ENCODE data around the gene SLC39A11. TPM values are rescaled to one million over a fixed set of nuclear protein-coding genes. Genes with fewer than 3 reads are reported as not detected.

Gene SLC39A11
- total and polyA plus RNA-seq, 4 donors: 18.9 to 44.9 (median 28.2) TPM

- WGBS: 93% methylated on average over 4 of the region's 4 CpGs
- no peak overlapping the region for H3K9ac ChIP-seq (ENCODE audit: low read depth in 1 of 2, low read length in 2 of 2)
- no peaks in the 10 kb centered on the region for H3K9me3 ChIP-seq (ENCODE audit: control insufficient read depth in 4 of 4, low read length in 3 of 4)
- H3K27me3 ChIP-seq (ENCODE audit: control insufficient read depth in 4 of 4, insufficient read depth in 4 of 4, low read length in 3 of 4): no peaks in the 10 kb centered on the region
- no peaks in the 10 kb centered on the region for H3K36me3 ChIP-seq (ENCODE audit: control insufficient read depth in 4 of 4, insufficient read depth in 3 of 4, low read depth in 1 of 4, low read length in 3 of 4)
- no peaks in the 10 kb centered on the region for H3K4me1 ChIP-seq (ENCODE audit: control insufficient read depth in 4 of 4, insufficient read depth in 4 of 4, low read length in 3 of 4)
- no peak overlapping the region for H3K27ac ChIP-seq (ENCODE audit: low read depth in 1 of 2, low read length in 2 of 2)
- no peak for DNase-seq (ENCODE audit: low spot score)
- TF ChIP-seq MAX (IDR thresholded peaks at IDR 0.05): no peak
- TF ChIP-seq JUND (IDR thresholded peaks at IDR 0.05): no peak
- TF ChIP-seq HNF4G (IDR thresholded peaks at IDR 0.05): no peak
- no peak for TF ChIP-seq GABPA (IDR thresholded peaks at IDR 0.05 in 1 of 2, conservative IDR thresholded peaks at IDR 0.05 in 1 of 2)
- TF ChIP-seq YY1 (IDR thresholded peaks at IDR 0.05): no peak
- TF ChIP-seq, protein P1, sequence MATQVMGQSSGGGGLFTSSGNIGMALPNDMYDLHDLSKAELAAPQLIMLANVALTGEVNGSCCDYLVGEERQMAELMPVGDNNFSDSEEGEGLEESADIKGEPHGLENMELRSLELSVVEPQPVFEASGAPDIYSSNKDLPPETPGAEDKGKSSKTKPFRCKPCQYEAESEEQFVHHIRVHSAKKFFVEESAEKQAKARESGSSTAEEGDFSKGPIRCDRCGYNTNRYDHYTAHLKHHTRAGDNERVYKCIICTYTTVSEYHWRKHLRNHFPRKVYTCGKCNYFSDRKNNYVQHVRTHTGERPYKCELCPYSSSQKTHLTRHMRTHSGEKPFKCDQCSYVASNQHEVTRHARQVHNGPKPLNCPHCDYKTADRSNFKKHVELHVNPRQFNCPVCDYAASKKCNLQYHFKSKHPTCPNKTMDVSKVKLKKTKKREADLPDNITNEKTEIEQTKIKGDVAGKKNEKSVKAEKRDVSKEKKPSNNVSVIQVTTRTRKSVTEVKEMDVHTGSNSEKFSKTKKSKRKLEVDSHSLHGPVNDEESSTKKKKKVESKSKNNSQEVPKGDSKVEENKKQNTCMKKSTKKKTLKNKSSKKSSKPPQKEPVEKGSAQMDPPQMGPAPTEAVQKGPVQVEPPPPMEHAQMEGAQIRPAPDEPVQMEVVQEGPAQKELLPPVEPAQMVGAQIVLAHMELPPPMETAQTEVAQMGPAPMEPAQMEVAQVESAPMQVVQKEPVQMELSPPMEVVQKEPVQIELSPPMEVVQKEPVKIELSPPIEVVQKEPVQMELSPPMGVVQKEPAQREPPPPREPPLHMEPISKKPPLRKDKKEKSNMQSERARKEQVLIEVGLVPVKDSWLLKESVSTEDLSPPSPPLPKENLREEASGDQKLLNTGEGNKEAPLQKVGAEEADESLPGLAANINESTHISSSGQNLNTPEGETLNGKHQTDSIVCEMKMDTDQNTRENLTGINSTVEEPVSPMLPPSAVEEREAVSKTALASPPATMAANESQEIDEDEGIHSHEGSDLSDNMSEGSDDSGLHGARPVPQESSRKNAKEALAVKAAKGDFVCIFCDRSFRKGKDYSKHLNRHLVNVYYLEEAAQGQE (IDR thresholded peaks at IDR 0.05): no peak
- no peak for TF ChIP-seq TAF1 (conservative IDR thresholded peaks at IDR 0.05)
- no peak overlapping the region for H3K4me3 ChIP-seq (ENCODE audit: low read depth in 1 of 3, low read length in 3 of 3)
Measured at GRCh38 chr17:73118139-73118538, 25.7 kb upstream of the SLC39A11 start.

DNA sequence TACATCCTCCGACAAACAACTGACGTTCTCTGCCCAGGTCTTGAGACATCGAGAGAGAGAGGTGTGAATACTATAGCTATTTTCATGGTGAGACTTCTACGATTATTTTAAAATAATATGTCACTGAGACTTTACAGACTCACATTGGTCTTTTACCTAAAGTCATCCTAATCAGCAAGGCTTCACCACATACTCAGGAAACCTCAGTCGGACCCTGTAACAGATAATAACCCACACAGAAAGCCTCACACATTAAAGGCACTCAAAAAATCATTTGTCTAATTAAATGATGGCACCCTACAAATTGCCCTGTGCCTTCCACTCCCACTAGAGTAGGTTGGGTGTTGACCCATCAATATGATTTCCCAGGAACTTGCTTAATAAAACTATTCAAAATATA lies 19.8 kb upstream of the SLC39A11 start:
- TF ChIP-seq ATF3 (IDR thresholded peaks at IDR 0.05) (no peak), FOXA1 (IDR thresholded peaks at IDR 0.05) (no peak), GABPA (IDR thresholded peaks at IDR 0.05 in 1 of 2, conservative IDR thresholded peaks at IDR 0.05 in 1 of 2) (no peak)
- TF ChIP-seq, protein P1 (IDR thresholded peaks at IDR 0.05): no peak
- TF ChIP-seq, protein P2, sequence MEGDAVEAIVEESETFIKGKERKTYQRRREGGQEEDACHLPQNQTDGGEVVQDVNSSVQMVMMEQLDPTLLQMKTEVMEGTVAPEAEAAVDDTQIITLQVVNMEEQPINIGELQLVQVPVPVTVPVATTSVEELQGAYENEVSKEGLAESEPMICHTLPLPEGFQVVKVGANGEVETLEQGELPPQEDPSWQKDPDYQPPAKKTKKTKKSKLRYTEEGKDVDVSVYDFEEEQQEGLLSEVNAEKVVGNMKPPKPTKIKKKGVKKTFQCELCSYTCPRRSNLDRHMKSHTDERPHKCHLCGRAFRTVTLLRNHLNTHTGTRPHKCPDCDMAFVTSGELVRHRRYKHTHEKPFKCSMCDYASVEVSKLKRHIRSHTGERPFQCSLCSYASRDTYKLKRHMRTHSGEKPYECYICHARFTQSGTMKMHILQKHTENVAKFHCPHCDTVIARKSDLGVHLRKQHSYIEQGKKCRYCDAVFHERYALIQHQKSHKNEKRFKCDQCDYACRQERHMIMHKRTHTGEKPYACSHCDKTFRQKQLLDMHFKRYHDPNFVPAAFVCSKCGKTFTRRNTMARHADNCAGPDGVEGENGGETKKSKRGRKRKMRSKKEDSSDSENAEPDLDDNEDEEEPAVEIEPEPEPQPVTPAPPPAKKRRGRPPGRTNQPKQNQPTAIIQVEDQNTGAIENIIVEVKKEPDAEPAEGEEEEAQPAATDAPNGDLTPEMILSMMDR (IDR thresholded peaks at IDR 0.05; ENCODE audit: low read depth, low read length, missing input control): no peak
- no peaks in the 10 kb centered on the region for H3K36me3 ChIP-seq (ENCODE audit: control insufficient read depth in 4 of 4, insufficient read depth in 3 of 4, low read depth in 1 of 4, low read length in 3 of 4)
- no peak overlapping the region for H3K9ac ChIP-seq (ENCODE audit: low read depth in 1 of 2, low read length in 2 of 2)
- H3K27ac ChIP-seq (ENCODE audit: low read depth in 1 of 2, low read length in 2 of 2): no peak overlapping the region
- H3K27me3 ChIP-seq (ENCODE audit: control insufficient read depth in 4 of 4, insufficient read depth in 4 of 4, low read length in 3 of 4): no peaks in the 10 kb centered on the region
- no peak overlapping the region for H3K4me3 ChIP-seq (ENCODE audit: low read depth in 1 of 3, low read length in 3 of 3)
- H3K9me3 ChIP-seq (ENCODE audit: control insufficient read depth in 4 of 4, low read length in 3 of 4): no peaks in the 10 kb centered on the region
- WGBS: 92% methylated on average over 5 of the region's 5 CpGs
- no peaks in the 10 kb centered on the region for H3K4me1 ChIP-seq (ENCODE audit: control insufficient read depth in 4 of 4, insufficient read depth in 4 of 4, low read length in 3 of 4)
- no peak for DNase-seq (ENCODE audit: low spot score)
